Endothelial cell (in vitro differentiated cells): ENCODE data around the gene KIT. TPM values are rescaled to one million over a fixed set of nuclear protein-coding genes. Genes with fewer than 3 reads are reported as not detected.

Experiments
- DNase-seq: peaks from one replicate; pipeline ENCODE4 v3.0.0; 2021; ENCODE audit warnings: low spot score
- H3K27ac Mint-ChIP-seq: one replicate; pipeline ENCODE4 v1.8.0; 2021; ENCODE audit warnings: mixed read lengths, inconsistent platforms; ENCODE audit not compliant: unreplicated experiment
- H3K27me3 Mint-ChIP-seq: one replicate; pipeline ENCODE4 v1.8.0; 2021; ENCODE audit warnings: mild to moderate bottlenecking, moderate library complexity, mixed read lengths, inconsistent platforms; ENCODE audit not compliant: unreplicated experiment
- H3K36me3 Mint-ChIP-seq: one replicate; pipeline ENCODE4 v1.8.0; 2021; ENCODE audit warnings: mild to moderate bottlenecking, low read depth, mixed read lengths, inconsistent platforms; ENCODE audit not compliant: unreplicated experiment
- H3K4me1 Mint-ChIP-seq: one replicate; pipeline ENCODE4 v1.8.0; 2021; ENCODE audit warnings: mild to moderate bottlenecking, mixed read lengths, inconsistent platforms; ENCODE audit not compliant: unreplicated experiment
- H3K4me3 Mint-ChIP-seq: one replicate; pipeline ENCODE4 v1.8.0; 2021; ENCODE audit warnings: mild to moderate bottlenecking, mixed read lengths, inconsistent platforms; ENCODE audit not compliant: unreplicated experiment
- H3K9me3 Mint-ChIP-seq: one replicate; pipeline ENCODE4 v1.8.0; 2021; ENCODE audit warnings: mixed read lengths, inconsistent platforms; ENCODE audit not compliant: unreplicated experiment
- total RNA-seq: library from RNA; stranded (reverse); fragmentation: NEBNext Ultra II Directional; extraction: Animal tissue kit (Norgen Biotek cat#: 25700); gene quantifications from one replicate; pipeline ENCODE4 v1.2.1, GENCODE V29; 2021; ENCODE audit not compliant: unreplicated experiment
- TF ChIP-seq, protein P1 (sequence below): fragments of 200-600 bp; sonication (generic); IDR thresholded peaks from one replicate; pipeline ENCODE4 v1.5.0; 2021; ENCODE audit warnings: antibody characterized with exemption; ENCODE audit not compliant: unreplicated experiment

KIT gene
- total RNA-seq, 1 donor from 2014 or later, result 49.1 TPM

DNA sequence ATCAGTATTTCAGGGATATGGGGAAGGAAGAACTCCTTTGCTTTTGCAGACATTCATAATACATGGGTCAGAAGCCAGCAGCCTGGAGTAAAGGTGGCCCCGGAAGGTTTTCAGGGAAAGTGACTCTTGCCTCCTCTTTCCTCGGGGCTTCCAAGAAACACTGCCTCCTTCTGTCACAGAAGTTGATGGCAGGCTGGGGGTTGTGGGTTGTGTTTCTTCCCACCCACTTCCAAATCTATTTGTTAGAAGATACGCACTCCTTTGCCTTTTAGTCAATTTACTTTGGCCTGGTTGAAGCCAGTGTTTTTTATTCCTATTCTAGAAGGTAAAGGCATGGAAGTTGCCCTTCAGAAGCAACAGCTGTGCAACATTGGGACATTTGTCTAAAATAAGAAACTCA is 19.7 kb downstream of the KIT start:
- no peak overlapping the region for H3K4me3 Mint-ChIP-seq
- H3K4me1 Mint-ChIP-seq, result peaks cover 11% of the 10 kb centered on the region
- DNase-seq, result no peak
- H3K9me3 Mint-ChIP-seq, result no peaks in the 10 kb centered on the region
- TF ChIP-seq, protein P1, sequence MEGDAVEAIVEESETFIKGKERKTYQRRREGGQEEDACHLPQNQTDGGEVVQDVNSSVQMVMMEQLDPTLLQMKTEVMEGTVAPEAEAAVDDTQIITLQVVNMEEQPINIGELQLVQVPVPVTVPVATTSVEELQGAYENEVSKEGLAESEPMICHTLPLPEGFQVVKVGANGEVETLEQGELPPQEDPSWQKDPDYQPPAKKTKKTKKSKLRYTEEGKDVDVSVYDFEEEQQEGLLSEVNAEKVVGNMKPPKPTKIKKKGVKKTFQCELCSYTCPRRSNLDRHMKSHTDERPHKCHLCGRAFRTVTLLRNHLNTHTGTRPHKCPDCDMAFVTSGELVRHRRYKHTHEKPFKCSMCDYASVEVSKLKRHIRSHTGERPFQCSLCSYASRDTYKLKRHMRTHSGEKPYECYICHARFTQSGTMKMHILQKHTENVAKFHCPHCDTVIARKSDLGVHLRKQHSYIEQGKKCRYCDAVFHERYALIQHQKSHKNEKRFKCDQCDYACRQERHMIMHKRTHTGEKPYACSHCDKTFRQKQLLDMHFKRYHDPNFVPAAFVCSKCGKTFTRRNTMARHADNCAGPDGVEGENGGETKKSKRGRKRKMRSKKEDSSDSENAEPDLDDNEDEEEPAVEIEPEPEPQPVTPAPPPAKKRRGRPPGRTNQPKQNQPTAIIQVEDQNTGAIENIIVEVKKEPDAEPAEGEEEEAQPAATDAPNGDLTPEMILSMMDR, result no peak
- H3K27ac Mint-ChIP-seq, result no peak overlapping the region
- H3K27me3 Mint-ChIP-seq, result peaks cover 2% of the 10 kb centered on the region
- peaks cover 6% of the 10 kb centered on the region for H3K36me3 Mint-ChIP-seq

DNA sequence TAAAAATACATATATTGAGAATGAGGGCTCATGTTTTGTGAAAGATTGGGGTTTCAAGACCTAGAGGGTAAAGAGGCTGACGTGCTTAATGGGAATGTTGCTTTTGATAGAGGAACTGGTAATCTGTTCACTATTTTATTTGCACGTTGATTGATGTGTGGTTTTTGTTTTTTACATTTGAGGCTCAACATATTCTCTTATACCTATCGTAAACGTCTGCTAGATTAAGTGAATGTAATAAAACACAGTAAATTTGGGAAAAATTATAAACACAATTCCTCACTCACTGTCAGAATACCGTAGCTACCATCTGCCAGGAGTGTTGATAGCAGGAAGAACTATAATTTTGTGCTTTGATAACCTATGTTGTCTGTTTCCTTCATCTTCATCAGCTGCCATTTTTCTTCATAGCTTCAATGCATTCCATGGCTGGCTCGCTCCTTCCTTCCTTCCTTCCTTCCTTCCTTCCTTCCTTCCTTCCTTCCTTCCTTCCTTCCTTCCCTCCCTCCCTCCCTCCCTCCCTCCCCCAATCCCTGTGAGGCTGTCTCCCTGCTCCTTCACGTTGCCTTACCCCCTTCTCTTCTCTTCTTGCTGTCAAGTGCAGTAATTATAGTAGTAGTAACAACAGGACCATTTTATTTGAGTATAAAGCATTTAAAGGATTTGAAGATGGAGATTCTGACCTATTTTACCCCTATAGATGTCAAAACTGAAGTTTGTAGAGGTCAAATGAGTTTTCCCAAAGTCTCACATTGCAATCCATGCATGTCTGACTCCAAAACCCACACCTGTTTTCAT is 20.3 kb downstream of the KIT start:
- no peaks in the 10 kb centered on the region for H3K9me3 Mint-ChIP-seq
- peaks cover 11% of the 10 kb centered on the region for H3K4me1 Mint-ChIP-seq
- TF ChIP-seq, protein P1, result no peak
- H3K27me3 Mint-ChIP-seq, result peaks cover 2% of the 10 kb centered on the region
- peaks cover 9% of the 10 kb centered on the region for H3K36me3 Mint-ChIP-seq
- peak overlapping the region; percentile 8 for H3K27ac Mint-ChIP-seq
- no peak for DNase-seq
- no peak overlapping the region for H3K4me3 Mint-ChIP-seq

DNA sequence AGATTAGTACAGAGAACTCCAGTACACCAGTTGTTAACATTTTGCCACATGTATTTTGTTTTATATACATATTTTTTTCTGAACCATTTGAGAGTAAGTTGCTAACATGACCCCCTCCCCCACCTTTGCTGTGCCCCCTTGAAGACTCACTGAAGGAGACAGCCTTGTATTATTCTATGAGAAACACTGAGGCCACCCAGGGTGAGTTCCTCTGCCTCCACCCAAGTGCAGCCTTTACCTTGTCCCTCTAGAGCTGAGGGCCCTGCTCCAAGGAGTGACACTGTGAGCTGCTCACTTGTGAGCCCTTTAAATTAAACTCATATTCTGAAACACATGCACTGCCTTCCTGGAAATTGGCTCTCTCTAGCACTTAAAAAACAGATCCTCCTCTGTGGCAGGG is 21.1 kb downstream of the KIT start:
- H3K9me3 Mint-ChIP-seq, result no peaks in the 10 kb centered on the region
- H3K27ac Mint-ChIP-seq, result no peak overlapping the region
- no peak overlapping the region for H3K4me3 Mint-ChIP-seq
- H3K36me3 Mint-ChIP-seq, result peaks cover 10% of the 10 kb centered on the region
- no peak for DNase-seq
- peaks cover 2% of the 10 kb centered on the region for H3K27me3 Mint-ChIP-seq
- H3K4me1 Mint-ChIP-seq, result peaks cover 11% of the 10 kb centered on the region
- TF ChIP-seq, protein P1, result no peak

DNA sequence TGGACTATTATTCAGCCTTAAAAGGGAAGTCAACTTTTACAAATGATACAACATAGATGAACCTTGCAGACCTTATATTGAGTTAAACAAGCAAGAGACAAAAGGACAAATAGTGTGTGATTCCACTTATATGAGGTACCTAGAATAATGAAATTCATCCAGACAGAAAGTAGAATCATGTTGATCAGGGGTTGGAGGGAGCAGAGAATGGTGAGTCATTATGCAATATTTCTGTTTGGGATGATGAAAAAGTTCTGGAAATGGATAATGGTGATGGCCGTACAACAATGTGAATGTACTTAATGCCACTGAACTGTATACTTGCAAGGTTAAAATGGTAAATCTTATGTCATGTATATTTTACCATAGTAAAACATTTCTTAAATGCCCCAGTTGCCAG is 22.1 kb downstream of the KIT start:
- peaks cover 12% of the 10 kb centered on the region for H3K36me3 Mint-ChIP-seq
- no peaks in the 10 kb centered on the region for H3K9me3 Mint-ChIP-seq
- DNase-seq, result no peak
- H3K27me3 Mint-ChIP-seq, result peaks cover 2% of the 10 kb centered on the region
- H3K4me1 Mint-ChIP-seq, result peaks cover 14% of the 10 kb centered on the region
- no peak overlapping the region for H3K4me3 Mint-ChIP-seq
- TF ChIP-seq, protein P1, result no peak
- no peak overlapping the region for H3K27ac Mint-ChIP-seq

DNA sequence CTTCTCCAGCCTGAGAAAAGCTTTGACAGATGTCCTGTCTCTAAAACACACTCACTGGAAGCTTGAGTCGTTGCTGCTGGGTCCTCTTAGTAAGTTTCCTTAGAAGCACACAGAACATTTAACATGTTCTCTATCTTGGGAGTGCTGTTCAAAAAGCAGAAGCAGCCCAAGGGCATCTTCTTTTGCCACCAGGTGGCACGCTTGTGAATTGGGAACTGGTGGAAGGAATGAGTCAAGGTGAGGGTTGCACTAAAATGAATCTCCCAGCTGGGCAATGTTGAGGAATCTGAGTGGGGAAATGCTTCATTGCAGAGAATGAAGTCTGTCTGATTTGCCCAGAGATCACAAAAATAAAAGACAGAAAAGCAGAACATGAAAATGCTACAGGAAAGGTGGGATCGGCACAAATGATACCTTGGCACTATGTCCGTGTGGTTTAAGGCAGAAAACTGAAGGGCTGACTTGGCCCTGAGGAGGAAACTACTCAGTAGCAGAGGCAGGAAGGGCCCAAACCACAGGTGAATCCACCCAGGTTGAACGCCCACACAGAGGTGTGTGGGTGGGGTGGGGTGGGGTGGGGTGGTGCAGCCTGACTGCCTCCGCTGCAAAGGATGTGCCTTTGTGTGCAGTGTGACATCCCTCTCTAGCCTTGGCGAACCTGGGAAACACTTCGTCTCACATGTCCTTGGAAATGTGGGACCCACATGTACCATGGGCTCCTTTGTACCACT is 26.0 kb downstream of the KIT start:
- Mint-ChIP-seq H3K4me1 (peaks cover 22% of the 10 kb centered on the region), H3K27ac (no peak overlapping the region), H3K36me3 (peaks cover 16% of the 10 kb centered on the region), H3K4me3 (peak overlapping the region; percentile 8), H3K9me3 (no peaks in the 10 kb centered on the region), H3K27me3 (peaks cover 5% of the 10 kb centered on the region)
- peak; percentile 26 for DNase-seq
- TF ChIP-seq, protein P1, result peak; percentile 28
